Measurements from ENCODE around the gene CHSY1.

The CHSY1 gene

DNA sequence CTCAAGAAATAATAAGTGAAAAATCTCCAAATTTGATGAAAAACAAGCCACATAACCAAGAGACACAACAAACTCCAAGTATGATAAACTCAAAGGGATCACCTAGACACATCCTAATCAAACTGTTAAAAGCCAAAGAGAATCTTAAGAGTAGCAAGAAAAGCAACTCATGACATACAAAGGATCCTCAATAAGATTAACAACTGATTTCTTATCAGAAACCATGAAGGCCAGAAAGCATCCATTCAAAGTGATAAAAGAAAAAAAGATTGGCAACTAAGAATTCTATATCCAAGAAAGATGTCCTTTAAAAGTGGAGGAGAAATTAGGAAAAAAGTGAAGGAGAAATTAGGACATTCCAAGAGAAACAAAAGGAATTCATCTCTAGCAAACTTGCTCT lies 23.5 kb downstream of the CHSY1 start:
- TF ChIP-seq SIN3A (IDR thresholded peaks at IDR 0.05; ENCODE audit: borderline replicate concordance, insufficient read depth, low read length) (no peak), TAF1 (IDR thresholded peaks at IDR 0.05; ENCODE audit: borderline replicate concordance, insufficient read depth, low read length) (no peak), FOXP2 (optimal IDR thresholded peaks at IDR 0.05; ENCODE audit: borderline replicate concordance, extremely low read depth, extremely low read length, insufficient read depth) (no peak), POLR2AphosphoS5 (IDR thresholded peaks at IDR 0.05; ENCODE audit: low read depth, low read length) (no peak)
- TF ChIP-seq, protein P1, sequence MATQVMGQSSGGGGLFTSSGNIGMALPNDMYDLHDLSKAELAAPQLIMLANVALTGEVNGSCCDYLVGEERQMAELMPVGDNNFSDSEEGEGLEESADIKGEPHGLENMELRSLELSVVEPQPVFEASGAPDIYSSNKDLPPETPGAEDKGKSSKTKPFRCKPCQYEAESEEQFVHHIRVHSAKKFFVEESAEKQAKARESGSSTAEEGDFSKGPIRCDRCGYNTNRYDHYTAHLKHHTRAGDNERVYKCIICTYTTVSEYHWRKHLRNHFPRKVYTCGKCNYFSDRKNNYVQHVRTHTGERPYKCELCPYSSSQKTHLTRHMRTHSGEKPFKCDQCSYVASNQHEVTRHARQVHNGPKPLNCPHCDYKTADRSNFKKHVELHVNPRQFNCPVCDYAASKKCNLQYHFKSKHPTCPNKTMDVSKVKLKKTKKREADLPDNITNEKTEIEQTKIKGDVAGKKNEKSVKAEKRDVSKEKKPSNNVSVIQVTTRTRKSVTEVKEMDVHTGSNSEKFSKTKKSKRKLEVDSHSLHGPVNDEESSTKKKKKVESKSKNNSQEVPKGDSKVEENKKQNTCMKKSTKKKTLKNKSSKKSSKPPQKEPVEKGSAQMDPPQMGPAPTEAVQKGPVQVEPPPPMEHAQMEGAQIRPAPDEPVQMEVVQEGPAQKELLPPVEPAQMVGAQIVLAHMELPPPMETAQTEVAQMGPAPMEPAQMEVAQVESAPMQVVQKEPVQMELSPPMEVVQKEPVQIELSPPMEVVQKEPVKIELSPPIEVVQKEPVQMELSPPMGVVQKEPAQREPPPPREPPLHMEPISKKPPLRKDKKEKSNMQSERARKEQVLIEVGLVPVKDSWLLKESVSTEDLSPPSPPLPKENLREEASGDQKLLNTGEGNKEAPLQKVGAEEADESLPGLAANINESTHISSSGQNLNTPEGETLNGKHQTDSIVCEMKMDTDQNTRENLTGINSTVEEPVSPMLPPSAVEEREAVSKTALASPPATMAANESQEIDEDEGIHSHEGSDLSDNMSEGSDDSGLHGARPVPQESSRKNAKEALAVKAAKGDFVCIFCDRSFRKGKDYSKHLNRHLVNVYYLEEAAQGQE (IDR thresholded peaks at IDR 0.05; ENCODE audit: insufficient read depth in 1 of 2, low read depth in 2 of 2, low read length in 2 of 2), result no peak

DNA sequence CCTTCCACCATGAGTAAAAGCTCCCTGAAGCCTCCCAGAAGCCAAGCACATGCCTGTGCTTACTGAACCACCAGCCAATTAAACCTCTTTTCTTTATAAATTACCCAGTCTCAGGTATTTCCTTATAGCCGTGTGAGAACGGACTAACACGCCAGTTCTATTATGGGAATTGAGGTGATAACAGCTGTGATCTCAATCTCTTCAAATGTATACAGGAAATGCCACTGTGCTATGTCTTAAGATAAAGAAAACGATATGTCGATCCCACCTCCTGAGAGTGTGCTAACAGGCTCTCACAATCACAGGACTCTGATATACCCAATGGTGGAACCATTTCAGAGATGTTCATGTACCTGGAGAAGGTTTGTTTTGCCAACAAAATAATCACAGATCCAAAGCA lies 26.2 kb downstream of the CHSY1 start:
- TF ChIP-seq TAF1 (IDR thresholded peaks at IDR 0.05; ENCODE audit: borderline replicate concordance, insufficient read depth, low read length), result no peak
- no peak for TF ChIP-seq FOXP2 (optimal IDR thresholded peaks at IDR 0.05; ENCODE audit: borderline replicate concordance, extremely low read depth, extremely low read length, insufficient read depth)
- TF ChIP-seq, protein P1 (IDR thresholded peaks at IDR 0.05; ENCODE audit: insufficient read depth in 1 of 2, low read depth in 2 of 2, low read length in 2 of 2), result no peak
- TF ChIP-seq POLR2AphosphoS5 (IDR thresholded peaks at IDR 0.05; ENCODE audit: low read depth, low read length), result no peak
- TF ChIP-seq SIN3A (IDR thresholded peaks at IDR 0.05; ENCODE audit: borderline replicate concordance, insufficient read depth, low read length), result no peak

DNA sequence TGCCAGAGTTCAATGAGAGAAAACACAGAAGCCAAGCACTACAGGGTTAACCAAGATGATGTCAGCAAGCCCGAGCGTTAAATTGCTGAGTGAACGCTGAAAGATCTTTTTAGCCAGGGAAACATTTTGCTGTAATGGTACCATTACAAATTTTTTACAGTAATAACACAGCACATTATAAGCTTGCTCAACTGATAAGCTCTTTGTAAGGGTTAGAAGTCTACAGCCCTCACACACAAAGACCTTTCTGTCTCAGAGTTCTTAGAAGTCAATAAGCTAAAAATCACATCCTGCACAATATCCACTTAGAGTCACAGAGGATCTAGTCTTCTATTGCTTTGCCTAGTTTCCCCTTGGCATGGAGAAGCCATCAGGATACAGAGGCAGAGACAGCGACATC lies 29.9 kb downstream of the CHSY1 start:
- TF ChIP-seq, protein P1 (IDR thresholded peaks at IDR 0.05; ENCODE audit: insufficient read depth in 1 of 2, low read depth in 2 of 2, low read length in 2 of 2), result no peak
- TF ChIP-seq POLR2AphosphoS5 (IDR thresholded peaks at IDR 0.05; ENCODE audit: low read depth, low read length) (no peak), FOXP2 (optimal IDR thresholded peaks at IDR 0.05; ENCODE audit: borderline replicate concordance, extremely low read depth, extremely low read length, insufficient read depth) (no peak), TAF1 (IDR thresholded peaks at IDR 0.05; ENCODE audit: borderline replicate concordance, insufficient read depth, low read length) (no peak), SIN3A (IDR thresholded peaks at IDR 0.05; ENCODE audit: borderline replicate concordance, insufficient read depth, low read length) (no peak)

DNA sequence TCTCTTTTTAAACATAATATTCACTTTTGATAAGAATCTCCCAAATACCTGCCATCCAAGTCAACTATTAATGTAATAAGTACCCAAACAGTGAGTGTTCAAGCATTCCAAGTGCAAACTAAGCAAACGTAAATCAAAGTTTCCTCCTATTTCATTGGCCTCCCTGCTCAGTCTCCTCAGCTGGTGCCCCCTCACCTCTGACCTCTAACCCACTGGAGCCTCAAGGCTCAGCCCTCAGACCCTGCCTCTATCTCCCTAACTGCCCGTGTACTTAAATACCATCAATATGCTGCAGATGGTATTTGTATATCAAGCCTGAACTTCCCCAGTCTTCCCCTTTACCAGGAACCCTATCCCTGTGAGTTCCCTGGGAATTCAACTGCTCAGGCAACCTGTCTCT lies 31.8 kb downstream of the CHSY1 start:
- TF ChIP-seq SIN3A (IDR thresholded peaks at IDR 0.05; ENCODE audit: borderline replicate concordance, insufficient read depth, low read length) (no peak), FOXP2 (optimal IDR thresholded peaks at IDR 0.05; ENCODE audit: borderline replicate concordance, extremely low read depth, extremely low read length, insufficient read depth) (no peak), TAF1 (IDR thresholded peaks at IDR 0.05; ENCODE audit: borderline replicate concordance, insufficient read depth, low read length) (no peak), POLR2AphosphoS5 (IDR thresholded peaks at IDR 0.05; ENCODE audit: low read depth, low read length) (no peak)
- TF ChIP-seq, protein P1 (IDR thresholded peaks at IDR 0.05; ENCODE audit: insufficient read depth in 1 of 2, low read depth in 2 of 2, low read length in 2 of 2), result no peak

DNA sequence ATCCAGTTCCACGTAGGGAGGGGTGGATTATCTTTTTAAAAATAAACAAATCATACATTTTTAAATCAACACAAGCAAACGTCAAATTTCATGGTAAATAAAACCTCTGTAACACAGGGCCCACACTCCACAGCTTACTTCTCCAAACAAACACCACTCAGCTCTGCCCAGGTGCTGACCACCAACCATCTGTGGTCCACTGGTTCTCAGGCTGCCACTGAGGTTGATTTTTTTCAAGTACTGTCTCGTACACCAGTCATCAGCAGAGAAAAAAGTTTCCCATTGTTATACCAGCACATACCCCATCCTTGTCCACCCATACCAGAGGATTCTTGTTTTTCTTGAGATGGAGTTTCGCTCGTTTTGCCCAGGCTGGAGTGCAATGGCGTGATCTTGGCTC lies 32.4 kb downstream of the CHSY1 start:
- TF ChIP-seq FOXP2 (optimal IDR thresholded peaks at IDR 0.05; ENCODE audit: borderline replicate concordance, extremely low read depth, extremely low read length, insufficient read depth) (no peak), SIN3A (IDR thresholded peaks at IDR 0.05; ENCODE audit: borderline replicate concordance, insufficient read depth, low read length) (no peak), TAF1 (IDR thresholded peaks at IDR 0.05; ENCODE audit: borderline replicate concordance, insufficient read depth, low read length) (no peak)
- TF ChIP-seq, protein P1 (IDR thresholded peaks at IDR 0.05; ENCODE audit: insufficient read depth in 1 of 2, low read depth in 2 of 2, low read length in 2 of 2), result no peak

Measured in PFSK-1 (cell line).